Cardiac muscle cell (in vitro differentiated cells and primary cell): ENCODE results near the gene THAP10. TPM values are rescaled to one million over a fixed set of nuclear protein-coding genes. Genes with fewer than 3 reads are reported as not detected.

Source experiments
- DNase-seq, 2 donors: peaks; one replicate each; pipeline versions ENCODE4 v3.0.0 to v3.0.0-alpha.2; 2010 to 2017; ENCODE audit warnings: low read depth in 1 of 2, low spot score in 1 of 2
- H3K27ac ChIP-seq: fragments of 200-600 bp; sonication (generic); 2 replicates; pipeline ENCODE4 v1.5.1; 2016
- H3K27me3 ChIP-seq: fragments of 200-600 bp; sonication (generic); 2 replicates; pipeline ENCODE4 v1.6.0; 2016; ENCODE audit warnings: control low read depth
- H3K36me3 ChIP-seq: fragments of 200-600 bp; sonication (generic); 2 replicates; pipeline ENCODE4 v1.5.1; 2016; ENCODE audit warnings: control low read depth
- H3K4me1 ChIP-seq: fragments of 200-600 bp; sonication (generic); 2 replicates; pipeline ENCODE4 v1.8.1; 2017; ENCODE audit warnings: low read depth, mild to moderate bottlenecking, mixed run types
- H3K4me3 ChIP-seq: fragments of 200-600 bp; sonication (generic); 2 replicates; pipeline ENCODE4 v1.5.1; 2016; ENCODE audit warnings: mild to moderate bottlenecking
- H3K9me3 ChIP-seq: fragments of 200-600 bp; sonication (generic); 2 replicates; pipeline ENCODE4 v1.5.1; 2017; ENCODE audit warnings: low read depth, mild to moderate bottlenecking, control low read depth
- polyA plus RNA-seq: library from polyadenylated mRNA; unstranded; fragments of >200 nt; fragmentation: Nextera tagmentation; extraction: Ambion mirVana; gene quantifications from 2 replicates; pipeline ENCODE4 v1.2.1, GENCODE V29; 2016
- total RNA-seq: library from RNA; depleted of rRNA; stranded (reverse); fragments of >200 nt; gene quantifications from 2 replicates; pipeline ENCODE4 v1.2.3, GENCODE V29; 2016
- TF ChIP-seq, protein P1 (sequence below): IDR thresholded peaks from 2 replicates; pipeline ENCODE4 v1.5.1; 2012; ENCODE audit warnings: low read depth, mild to moderate bottlenecking, low read length

THAP10 gene
- total and polyA plus RNA-seq, 2 experiments from 2014 or later, result 4.6 to 12.1 TPM

DNA sequence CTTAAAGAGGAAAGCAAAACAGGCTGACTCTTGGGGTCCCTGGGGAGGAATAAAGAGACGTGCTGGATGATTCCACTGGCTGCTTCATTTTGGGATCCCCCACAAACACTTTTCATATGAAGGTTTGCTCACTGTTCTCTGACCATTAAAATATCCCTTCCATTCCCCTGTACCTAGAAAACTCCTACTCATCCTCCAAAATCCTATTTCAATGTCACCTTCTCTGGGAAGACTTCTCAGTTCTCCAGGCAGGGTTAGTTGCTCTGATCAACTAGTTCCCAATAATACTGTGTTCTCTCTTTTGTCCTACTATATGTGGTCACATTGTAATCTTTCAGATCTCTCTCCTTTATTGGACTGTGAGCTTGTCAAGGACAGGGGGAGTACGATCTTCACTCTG, 57.2 kb downstream of the THAP10 start:
- H3K4me1 ChIP-seq, result peaks cover 7% of the 10 kb centered on the region
- no peaks in the 10 kb centered on the region for H3K9me3 ChIP-seq
- H3K27ac ChIP-seq, result no peak overlapping the region
- TF ChIP-seq, protein P1, sequence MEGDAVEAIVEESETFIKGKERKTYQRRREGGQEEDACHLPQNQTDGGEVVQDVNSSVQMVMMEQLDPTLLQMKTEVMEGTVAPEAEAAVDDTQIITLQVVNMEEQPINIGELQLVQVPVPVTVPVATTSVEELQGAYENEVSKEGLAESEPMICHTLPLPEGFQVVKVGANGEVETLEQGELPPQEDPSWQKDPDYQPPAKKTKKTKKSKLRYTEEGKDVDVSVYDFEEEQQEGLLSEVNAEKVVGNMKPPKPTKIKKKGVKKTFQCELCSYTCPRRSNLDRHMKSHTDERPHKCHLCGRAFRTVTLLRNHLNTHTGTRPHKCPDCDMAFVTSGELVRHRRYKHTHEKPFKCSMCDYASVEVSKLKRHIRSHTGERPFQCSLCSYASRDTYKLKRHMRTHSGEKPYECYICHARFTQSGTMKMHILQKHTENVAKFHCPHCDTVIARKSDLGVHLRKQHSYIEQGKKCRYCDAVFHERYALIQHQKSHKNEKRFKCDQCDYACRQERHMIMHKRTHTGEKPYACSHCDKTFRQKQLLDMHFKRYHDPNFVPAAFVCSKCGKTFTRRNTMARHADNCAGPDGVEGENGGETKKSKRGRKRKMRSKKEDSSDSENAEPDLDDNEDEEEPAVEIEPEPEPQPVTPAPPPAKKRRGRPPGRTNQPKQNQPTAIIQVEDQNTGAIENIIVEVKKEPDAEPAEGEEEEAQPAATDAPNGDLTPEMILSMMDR, result no peak
- H3K4me3 ChIP-seq, result no peak overlapping the region
- no peaks in the 10 kb centered on the region for H3K27me3 ChIP-seq
- peaks cover 19% of the 10 kb centered on the region for H3K36me3 ChIP-seq
- no peak for DNase-seq

DNA sequence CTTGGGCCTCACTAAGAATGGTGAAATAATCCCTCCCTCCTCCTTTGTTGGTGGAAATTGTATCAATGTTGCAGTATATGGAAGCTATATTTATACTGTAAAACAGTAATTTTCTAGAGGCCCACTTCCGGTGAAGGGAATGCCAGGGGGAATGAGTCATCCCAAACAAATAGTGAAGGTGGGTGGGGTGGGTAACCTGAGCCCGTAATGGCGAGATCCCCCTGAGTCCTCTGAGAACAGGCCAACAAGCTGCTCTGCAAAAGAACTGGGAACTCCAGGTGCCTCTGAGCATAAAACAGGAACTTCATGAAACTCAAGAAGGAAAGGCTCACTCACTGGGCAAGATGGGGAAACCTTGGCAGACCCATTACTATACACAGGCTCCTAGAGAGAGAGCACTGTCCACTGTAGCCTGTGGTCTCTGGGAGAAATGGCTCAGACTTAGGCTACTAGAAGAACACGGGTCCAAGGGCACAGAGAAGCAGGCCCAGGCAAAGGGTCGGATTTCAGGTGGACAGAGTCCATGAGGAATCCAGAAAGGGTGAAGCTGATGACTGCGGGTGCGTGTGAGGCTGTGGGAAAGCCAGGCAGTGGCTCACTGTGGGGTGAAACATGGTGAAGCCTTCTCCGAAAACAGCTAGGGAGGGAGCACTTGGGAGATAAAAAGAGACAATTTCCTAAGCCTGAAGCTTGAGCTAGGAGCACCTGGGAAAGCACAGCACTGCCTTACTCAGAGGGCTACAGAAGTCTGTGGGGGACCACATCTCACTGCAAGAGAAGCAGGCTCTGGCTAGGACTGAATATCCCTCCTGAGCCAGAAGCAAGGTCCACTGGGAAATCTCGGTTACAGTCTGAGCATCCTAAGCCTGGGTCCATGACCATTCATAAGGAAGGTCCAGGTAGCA, 58.1 kb downstream of the THAP10 start:
- Histone ChIP-seq H3K9me3 (no peaks in the 10 kb centered on the region), H3K4me1 (peaks cover 14% of the 10 kb centered on the region), H3K27ac (no peak overlapping the region), H3K27me3 (no peaks in the 10 kb centered on the region), H3K4me3 (no peak overlapping the region), H3K36me3 (peaks cover 19% of the 10 kb centered on the region)
- peak in 1 of 2 donors; percentile 74 for DNase-seq
- TF ChIP-seq, protein P1, result no peak

DNA sequence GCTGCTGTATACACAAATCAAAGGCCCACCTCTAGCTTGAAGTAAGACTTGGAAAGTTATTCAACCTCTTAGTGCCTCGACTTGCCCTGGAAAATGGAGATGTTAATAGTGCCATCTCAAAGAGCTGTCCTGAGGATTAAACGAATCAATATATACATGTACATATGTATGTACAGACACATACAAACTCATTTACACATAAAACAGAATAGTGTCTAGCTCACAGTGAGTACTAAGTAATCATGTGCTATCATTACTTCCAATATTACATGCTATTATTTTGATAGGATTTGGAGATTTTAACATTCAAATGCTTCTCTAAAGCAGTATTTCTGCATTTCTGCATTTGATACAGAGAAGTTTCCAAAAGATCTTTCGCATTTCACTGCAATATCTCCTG, 58.8 kb downstream of the THAP10 start:
- H3K4me1 ChIP-seq, result peaks cover 14% of the 10 kb centered on the region
- H3K9me3 ChIP-seq, result no peaks in the 10 kb centered on the region
- H3K4me3 ChIP-seq, result no peak overlapping the region
- no peaks in the 10 kb centered on the region for H3K27me3 ChIP-seq
- no peak for DNase-seq
- TF ChIP-seq, protein P1, result no peak
- no peak overlapping the region for H3K27ac ChIP-seq
- peaks cover 19% of the 10 kb centered on the region for H3K36me3 ChIP-seq

DNA sequence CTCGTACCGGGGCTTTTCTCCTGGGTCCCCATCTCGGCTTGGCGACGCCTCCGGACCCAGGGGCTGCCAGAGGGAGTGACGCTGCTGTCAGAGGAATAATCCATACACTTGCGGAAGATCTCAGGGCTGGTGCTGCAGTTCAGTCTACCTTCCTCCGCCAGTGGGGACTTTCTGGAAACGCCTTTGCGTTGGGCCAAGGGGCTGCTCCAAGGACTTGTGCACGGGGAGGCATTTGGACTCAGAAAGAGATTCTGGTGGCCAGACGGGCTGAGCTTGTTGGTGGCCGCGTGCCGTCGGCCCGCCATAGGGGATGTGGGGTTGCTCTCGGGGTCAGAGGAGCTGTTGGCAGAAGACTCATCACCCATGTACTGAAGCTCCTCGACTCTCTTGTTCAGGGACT, 60.1 kb downstream of the THAP10 start:
- H3K9me3 ChIP-seq, result no peaks in the 10 kb centered on the region
- no peak overlapping the region for H3K4me3 ChIP-seq
- no peaks in the 10 kb centered on the region for H3K27me3 ChIP-seq
- H3K27ac ChIP-seq, result no peak overlapping the region
- TF ChIP-seq, protein P1, result no peak
- H3K36me3 ChIP-seq, result peaks cover 19% of the 10 kb centered on the region
- H3K4me1 ChIP-seq, result peaks cover 14% of the 10 kb centered on the region
- DNase-seq, result no peak

Other genes with a start within 250 kb of the THAP10 start
- gene UACA, start 128.9 kb downstream of the THAP10 start, total RNA-seq, result 58.7 and 127 TPM in 2 replicates
- 155 and 297 TPM in 2 replicates for gene UACA, start 128.9 kb downstream of the THAP10 start, polyA plus RNA-seq
- 39.7 and 45.7 TPM in 2 replicates for gene LARP6, start 38.3 kb downstream of the THAP10 start, total RNA-seq
- 51.9 and 54.2 TPM in 2 replicates for gene LARP6, start 38.3 kb downstream of the THAP10 start, polyA plus RNA-seq
- gene LRRC49, start 393 bp upstream of the THAP10 start, total RNA-seq, result 8.4 and 11.6 TPM in 2 replicates
- 6.0 and 12.5 TPM in 2 replicates for gene LRRC49, start 393 bp upstream of the THAP10 start, polyA plus RNA-seq
- 6.2 and 25.5 TPM in 2 replicates for gene THSD4, start 223.0 kb upstream of the THAP10 start, total RNA-seq
- 5.1 and 6.2 TPM in 2 replicates for gene THSD4, start 223.0 kb upstream of the THAP10 start, polyA plus RNA-seq